Islet precursor cell (in vitro differentiated cells): ENCODE measurements around the gene FBRSL1.
"Not testable (repeated sequence)": the region's sequence is repeated elsewhere in the genome, so short reads cannot be mapped to it uniquely, and the experiment has no call there.

Experiments used
- DNase-seq: peaks from one replicate; pipeline ENCODE4 v3.0.0-alpha.2; 2018

Gene FBRSL1

DNA sequence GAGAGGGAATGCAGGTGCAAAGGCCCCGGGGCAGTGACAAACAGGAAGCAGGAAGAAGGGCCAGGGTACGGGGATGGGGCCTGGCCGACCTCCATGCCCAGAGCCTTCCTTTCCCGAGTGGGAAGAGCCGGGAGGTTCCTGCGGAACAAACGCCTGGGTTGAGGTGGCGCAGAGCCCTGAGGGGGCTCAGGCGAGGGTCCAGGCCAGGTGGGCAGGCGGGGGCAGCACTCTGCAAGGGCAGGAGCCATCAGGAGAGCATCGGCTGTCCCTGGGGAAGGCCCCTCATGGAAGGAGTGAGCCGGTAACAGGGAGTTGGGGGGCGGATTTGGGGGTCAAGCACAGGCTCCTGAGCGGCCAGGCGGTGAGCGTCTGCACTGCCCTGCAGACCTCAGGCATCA is 18.1 kb upstream of the FBRSL1 start:
- no peak for DNase-seq

- DNase-seq = no peak
Measured at GRCh38 chr12:132472386-132472785, 17.6 kb upstream of the FBRSL1 start.

DNA sequence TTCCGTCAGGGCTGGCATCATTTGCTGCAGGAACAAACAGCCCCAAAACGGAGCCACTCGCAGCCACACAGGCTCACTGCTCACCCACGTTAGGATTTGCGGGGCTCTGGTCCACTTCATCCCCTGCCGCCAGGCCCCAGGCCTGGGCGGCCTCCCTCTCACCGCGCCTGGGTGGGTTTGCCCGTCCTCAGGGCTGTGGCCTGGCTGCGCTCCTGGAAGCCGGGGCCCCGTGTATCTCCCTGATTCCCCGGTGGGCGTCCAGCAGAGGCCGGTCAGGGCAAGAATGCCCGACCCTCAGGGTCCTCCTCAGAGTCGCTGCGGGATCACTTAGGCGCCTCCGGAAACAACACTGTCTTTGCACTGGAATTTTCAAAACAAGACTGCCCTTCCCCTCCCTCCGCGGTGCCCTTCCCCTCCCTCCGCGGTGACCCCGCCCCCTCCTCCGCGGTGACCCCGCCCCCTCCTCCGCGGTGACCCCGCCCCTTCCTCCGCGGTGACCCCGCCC is 15.7 kb upstream of the FBRSL1 start:
- no peak for DNase-seq

GRCh38 chr12:132474799-132475303 is 15.1 kb upstream of the FBRSL1 start:
- not testable (repeated sequence) for DNase-seq

DNA sequence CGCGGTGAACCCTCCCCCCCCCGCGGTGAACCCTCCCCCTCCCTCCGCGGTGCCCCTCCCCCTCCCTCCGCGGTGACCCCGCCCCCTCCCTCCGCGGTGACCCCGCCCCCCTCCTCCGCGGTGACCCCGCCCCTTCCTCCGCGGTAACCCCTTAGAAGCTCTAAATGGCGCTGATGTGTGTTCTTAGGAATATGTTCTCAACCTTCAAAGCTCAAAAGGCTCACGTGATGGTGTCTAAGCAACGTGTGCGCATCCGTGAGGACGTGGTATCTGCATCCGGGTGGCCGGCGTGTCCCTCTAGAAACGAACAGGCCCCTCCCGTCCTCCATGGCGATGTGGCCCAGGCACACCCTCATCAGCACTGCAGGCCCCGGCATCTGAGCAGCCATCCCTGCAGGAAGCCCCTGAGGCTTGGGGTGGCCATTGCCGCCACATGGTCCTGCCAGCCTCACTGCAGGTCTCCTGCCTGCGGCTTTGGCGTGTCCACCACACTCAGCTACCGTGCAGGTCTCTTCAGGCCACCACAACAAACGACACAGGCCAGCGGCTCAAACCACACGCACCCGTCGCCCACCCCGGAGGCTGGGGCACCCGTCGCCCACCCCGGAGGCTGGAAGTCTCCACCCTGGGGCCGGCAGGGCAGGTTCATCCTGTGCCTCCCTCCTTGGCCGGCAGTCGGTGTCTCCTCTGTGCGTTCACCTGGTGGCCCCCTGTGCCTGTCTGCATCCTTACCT is 14.5 kb upstream of the FBRSL1 start:
- no peak for DNase-seq

DNA sequence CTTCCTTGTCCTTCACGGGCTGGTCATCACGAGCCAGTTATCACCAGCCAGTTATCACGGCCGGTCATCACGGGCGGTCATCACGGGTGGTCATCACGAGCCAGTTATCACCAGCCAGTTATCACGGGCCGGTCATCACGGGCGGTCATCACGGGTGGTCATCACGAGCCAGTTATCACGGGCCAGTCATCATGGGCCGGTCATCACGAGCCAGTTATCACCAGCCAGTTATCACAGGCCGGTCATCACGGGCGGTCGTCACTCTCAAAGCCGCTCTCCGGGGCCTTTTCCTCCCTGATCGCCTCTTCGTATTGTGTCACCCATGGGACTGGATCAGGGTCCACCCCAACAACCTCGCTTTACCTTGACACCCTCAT is 13.9 kb upstream of the FBRSL1 start:
- DNase-seq = no peak

GRCh38 chr12:132476421-132476820 is 13.5 kb upstream of the FBRSL1 start:
- DNase-seq = no peak

- DNase-seq = no peak
Measured at GRCh38 chr12:132477017-132477702, 12.8 kb upstream of the FBRSL1 start.

DNA sequence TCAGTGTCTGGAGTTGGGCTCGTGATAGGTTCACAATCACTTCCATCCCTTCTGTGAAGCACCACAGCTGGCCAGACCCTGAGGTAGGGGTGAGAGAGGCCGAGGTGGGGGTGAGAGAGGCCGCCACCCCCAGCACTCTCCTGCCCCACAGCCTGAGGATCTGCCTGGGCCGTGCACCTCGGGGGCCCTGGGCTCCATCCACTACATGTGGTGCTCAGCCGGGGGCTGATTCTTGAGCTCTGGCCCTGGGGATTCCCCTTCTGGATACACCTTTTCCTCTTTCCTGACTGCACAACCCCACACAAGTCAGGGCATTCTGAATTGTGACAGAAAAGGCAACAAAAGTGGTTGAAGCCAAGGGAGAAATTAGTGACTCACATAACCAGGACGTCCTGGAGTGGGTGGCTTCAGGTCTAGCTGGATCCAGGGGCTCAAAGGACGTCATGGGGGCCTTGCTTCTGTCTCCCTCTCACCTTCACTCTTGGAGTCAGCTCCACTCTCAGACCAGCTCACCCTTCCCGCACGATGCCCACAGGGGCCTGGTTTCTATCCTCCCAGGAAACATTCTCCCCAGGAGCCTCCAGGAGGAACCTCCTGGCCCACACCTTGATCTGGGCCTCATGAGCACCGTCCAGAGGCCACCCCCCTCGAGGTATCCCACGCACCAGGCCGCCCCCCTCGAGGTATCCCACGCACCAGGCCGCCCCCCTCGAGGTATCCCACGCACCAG is 12.1 kb upstream of the FBRSL1 start:
- DNase-seq = no peak

GRCh38 chr12:132478433-132478803 is 11.5 kb upstream of the FBRSL1 start:
- no peak for DNase-seq

- peak; percentile 86 for DNase-seq
Measured at GRCh38 chr12:132478845-132479244, 11.1 kb upstream of the FBRSL1 start.

- DNase-seq = no peak
Measured at GRCh38 chr12:132479291-132479690, 10.7 kb upstream of the FBRSL1 start.

GRCh38 chr12:132479938-132480622 is 9.9 kb upstream of the FBRSL1 start:
- no peak for DNase-seq

DNA sequence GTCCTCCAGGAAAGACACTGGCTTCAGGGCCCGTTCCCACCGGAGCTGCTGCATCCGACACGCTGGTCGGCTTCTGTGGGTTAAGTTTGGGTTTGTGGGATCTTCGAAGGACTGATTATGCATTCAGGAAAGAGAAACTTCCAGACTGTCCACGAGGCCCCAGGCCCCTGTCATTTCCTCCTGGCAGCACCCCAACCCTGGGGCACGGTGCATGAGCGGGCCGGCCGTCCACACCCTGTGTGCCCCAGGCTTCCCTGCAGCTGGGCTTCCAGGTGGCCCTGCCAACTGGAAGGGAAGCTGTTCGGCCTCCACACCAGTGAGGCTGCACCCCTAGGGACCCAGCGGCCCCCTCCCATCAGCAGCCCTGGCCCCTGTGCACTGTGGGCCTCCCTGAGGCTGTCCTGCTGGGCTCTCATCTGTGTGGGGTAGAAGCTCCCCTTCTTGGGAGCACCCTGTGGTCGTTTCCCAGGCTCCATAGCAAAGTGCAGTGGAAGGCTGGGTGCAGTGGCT is 9.3 kb upstream of the FBRSL1 start:
- no peak for DNase-seq

DNA sequence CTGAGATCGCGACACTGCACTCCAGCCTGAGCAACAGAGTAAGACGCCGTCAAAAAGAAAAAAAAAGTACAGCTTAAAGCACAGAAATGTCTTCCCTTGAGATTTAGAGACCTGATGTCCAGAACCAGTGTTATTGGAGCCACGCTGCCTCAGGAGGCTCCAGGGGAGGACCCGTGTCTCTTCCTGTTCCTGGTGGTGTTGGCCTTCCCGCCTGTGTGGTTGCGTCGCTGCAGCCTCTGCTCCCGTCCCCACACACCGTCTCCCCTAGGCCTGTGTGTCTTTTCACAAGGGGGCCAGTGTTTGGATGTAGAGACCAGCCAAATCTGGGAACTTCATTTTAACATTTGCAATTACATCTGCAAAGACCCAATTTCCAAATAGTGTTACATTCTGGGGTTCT is 8.6 kb upstream of the FBRSL1 start:
- no peak for DNase-seq

GRCh38 chr12:132481771-132482745 is 7.9 kb upstream of the FBRSL1 start:
- DNase-seq = no peak

- DNase-seq = no peak
Measured at GRCh38 chr12:132482771-132483170, 7.2 kb upstream of the FBRSL1 start.

DNA sequence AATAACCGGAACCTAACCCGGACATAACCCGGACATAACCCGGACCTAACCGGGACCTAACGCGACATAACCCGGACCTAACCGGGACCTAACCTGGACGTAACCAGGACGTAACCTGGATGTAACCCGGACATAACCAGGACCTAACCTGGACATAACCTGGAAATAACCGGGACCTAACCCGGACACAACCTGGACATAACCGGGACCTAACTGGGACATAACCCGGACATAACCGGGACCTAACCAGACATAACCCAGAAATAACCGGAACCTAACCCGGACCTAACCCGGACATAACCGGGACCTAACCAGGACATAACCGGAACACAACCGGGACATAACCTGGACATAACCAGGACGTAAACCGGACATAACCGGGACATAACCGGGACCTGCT is 6.7 kb upstream of the FBRSL1 start:
- DNase-seq = no peak

- DNase-seq = no peak
Measured at GRCh38 chr12:132483612-132484011, 6.3 kb upstream of the FBRSL1 start.

DNA sequence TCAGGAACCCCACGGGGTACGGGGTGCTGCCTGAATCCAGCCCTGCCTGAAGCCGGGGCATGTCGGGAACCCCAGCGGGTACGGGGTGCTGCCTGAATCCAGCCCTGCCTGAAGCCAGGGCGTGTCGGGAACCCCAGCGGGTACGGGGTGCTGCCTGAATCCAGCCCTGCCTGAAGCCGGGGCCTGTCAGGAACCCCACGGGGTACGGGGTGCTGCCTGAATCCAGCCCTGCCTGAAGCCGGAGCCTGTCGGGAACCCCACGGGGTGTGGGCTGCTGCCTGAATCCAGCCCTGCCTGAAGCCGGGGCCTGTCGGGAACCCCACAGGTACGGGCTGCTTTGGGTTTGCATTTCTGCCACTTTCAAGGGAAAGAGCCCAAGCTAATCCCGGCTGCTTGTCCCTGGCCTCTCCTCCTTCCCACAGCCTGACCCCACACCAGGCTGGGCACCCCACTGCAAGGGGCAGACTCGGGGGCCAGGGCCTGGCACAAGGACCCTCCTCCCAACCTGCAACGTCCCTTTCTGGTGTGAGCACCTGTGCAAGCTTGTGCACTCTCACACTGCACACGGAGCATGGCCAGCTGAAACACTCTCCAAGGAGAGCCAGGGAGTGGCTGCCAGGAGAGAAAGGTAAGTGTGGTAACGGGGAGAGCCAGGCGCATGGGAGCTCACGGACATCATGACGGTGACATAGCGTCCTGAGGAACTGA is 5.6 kb upstream of the FBRSL1 start:
- DNase-seq = no peak

DNA sequence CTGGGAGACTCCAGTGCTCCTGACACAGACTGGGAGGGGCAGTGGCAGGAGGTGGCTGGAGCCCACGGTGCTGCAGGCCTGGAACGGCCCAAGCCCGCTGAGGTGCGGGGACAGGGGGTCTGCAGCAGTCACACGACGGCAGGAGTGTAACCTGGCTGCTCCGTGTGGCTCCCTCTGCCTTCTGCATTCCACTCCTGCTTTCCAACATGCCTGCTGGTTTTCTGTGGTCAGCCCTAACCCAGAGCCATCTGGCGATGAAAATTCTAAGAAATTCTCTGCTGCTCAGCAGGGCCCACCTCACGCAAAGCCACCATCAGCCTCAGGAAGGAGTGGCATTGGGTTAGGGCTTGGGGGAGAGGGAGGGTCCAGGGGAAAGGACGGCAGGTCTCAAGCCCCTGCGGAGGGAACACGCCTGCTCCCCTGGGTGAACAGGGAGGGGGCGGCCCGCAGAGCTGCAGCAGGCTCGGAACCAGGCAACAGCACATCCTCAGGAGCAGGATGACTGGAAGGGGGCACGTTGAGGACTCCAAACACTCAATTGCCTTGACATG is 5.0 kb upstream of the FBRSL1 start:
- no peak for DNase-seq
